ENCODE results near the gene SLU7. TPM values are rescaled to one million over a fixed set of nuclear protein-coding genes. Genes with fewer than 3 reads are reported as not detected.

SLU7 gene
- total and polyA plus RNA-seq, 7 experiments from 2014 or later, result 53.0 to 85.3 (median 77.0) TPM

DNA sequence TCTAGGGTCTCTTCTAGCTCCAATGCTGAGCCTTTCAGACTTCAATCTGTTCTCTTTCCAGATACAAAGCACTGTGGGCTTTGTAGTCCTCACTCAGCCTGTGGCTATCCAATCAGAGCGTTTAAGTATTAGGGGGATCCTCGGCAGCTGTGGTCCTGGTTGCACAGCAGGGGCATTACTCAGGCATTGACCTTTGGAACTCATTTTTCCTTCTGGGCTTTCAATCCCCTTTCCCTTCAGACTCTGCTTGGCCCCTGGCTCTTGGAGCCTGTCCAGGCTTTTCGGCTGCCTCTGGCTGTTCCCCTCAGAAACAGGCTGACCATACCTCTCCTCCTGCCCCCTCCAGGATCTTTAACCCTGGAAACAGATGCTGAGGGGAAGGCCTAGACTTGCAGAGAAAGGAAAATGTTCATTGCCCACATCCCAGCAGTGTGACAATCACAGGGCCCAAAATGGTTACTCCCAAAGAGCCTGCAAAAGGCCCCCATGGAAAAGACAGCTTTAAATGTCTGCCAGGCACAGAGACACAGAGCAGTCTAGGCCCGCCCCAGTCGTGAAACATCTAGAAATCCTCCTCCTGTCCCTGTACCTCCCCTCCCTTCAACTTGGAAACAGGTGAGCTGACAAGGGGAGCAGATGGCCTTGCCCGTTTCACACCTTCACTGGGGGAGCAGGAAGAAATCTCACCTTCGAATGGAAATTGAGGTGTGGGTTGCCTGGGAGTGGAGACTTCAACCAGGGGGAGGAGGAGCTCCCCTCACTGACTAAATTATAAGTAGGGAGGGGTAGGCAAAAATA lies 62.1 kb downstream of the SLU7 start:
- no peak overlapping the region for H3K4me3 Mint-ChIP-seq
- DNase-seq (no peak), ATAC-seq (no peak)
- H3K36me3 ChIP-seq (ENCODE audit: control insufficient read depth in 2 of 3, insufficient read depth in 3 of 3, low read length in 3 of 3), result no peaks in the 10 kb centered on the region
- POLR2A ChIA-PET, result no interaction called here
- no peaks in the 10 kb centered on the region for H3K4me1 Mint-ChIP-seq
- H3K9me3 Mint-ChIP-seq, result no peaks in the 10 kb centered on the region
- peaks cover 0 to 9% (median 4%) of the 10 kb centered on the region in 5 donors for H3K27me3 Mint-ChIP-seq
- CTCF ChIA-PET, result no interaction called here
- H3K36me3 Mint-ChIP-seq, result no peaks in the 10 kb centered on the region
- no peaks in the 10 kb centered on the region for H3K4me1 ChIP-seq (ENCODE audit: control insufficient read depth in 2 of 2, insufficient read depth in 2 of 2, low read length in 2 of 2)
- H3K9me3 ChIP-seq (ENCODE audit: control insufficient read depth in 2 of 3, low read length in 3 of 3), result no peaks in the 10 kb centered on the region
- no peak overlapping the region for H3K4me3 ChIP-seq (ENCODE audit: low read length)
- no peaks in the 10 kb centered on the region for H3K27me3 ChIP-seq (ENCODE audit: control insufficient read depth in 2 of 2, insufficient read depth in 2 of 2, low read length in 2 of 2)
- H3K27ac ChIP-seq (ENCODE audit: low read depth, low read length), result no peak overlapping the region
- H3K27ac Mint-ChIP-seq, result no peak overlapping the region
- intact Hi-C loops (cut with micrococcal nuclease), result no loop called here

DNA sequence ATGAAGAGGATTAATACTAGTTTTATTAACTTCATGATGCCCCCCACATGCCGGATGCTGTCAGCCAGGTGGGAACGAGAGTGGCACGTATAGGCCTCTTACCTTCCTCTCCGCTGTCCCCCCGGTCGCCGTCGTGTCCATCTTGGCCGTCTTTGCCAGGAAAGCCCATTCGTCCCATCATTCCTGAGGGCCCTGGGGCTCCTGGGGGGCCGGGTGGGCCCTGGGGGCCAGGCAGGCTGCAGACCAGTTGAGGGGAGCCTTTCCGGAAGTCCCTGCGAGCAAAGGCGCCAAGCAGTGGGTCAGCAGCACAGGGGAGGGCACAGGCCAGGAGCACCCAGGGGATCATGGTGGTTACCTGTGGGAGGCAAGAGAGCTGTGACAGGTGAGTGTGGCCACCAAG lies 64.2 kb downstream of the SLU7 start:
- Mint-ChIP-seq H3K27ac (no peak overlapping the region), H3K9me3 (no peaks in the 10 kb centered on the region), H3K27me3 (no peaks in the 10 kb centered on the region), H3K36me3 (no peaks in the 10 kb centered on the region), H3K4me1 (no peaks in the 10 kb centered on the region), H3K4me3 (no peak overlapping the region)
- DNase-seq (no peak), ATAC-seq (no peak)
- intact Hi-C loops (cut with micrococcal nuclease), result no loop called here
- Histone ChIP-seq H3K36me3 (ENCODE audit: control insufficient read depth in 2 of 3, insufficient read depth in 3 of 3, low read length in 3 of 3) (no peaks in the 10 kb centered on the region), H3K4me1 (ENCODE audit: control insufficient read depth in 2 of 2, insufficient read depth in 2 of 2, low read length in 2 of 2) (no peaks in the 10 kb centered on the region), H3K4me3 (ENCODE audit: low read length) (no peak overlapping the region), H3K27ac (ENCODE audit: low read depth, low read length) (no peak overlapping the region), H3K27me3 (ENCODE audit: control insufficient read depth in 2 of 2, insufficient read depth in 2 of 2, low read length in 2 of 2) (no peaks in the 10 kb centered on the region), H3K9me3 (ENCODE audit: control insufficient read depth in 2 of 3, low read length in 3 of 3) (no peaks in the 10 kb centered on the region)
- ChIA-PET POLR2A (no interaction called here), CTCF (no interaction called here)

DNA sequence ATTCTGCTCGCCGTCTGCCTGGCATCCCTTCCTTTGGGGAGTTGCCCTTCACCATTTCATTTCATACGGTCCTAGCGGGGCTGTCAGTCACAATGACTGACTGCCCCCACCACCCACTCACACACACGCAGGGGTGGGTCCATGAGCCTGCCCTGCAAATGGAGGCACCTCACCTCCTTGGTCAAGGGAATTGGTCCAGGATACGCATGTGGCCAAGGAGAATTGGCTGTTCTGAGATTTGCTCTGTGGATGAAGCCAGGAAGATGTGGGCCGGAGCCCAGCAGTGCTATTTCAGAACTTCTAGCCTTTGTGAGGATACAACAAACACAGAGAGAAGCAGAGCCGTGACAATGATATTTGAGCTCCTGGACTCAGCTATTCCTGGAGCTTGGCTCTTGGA lies 65.5 kb downstream of the SLU7 start:
- DNase-seq (no peak), ATAC-seq (no peak)
- ChIA-PET CTCF (no interaction called here), POLR2A (no interaction called here)
- Histone ChIP-seq H3K27me3 (ENCODE audit: control insufficient read depth in 2 of 2, insufficient read depth in 2 of 2, low read length in 2 of 2) (no peaks in the 10 kb centered on the region), H3K4me3 (ENCODE audit: low read length) (no peak overlapping the region), H3K9me3 (ENCODE audit: control insufficient read depth in 2 of 3, low read length in 3 of 3) (no peaks in the 10 kb centered on the region), H3K4me1 (ENCODE audit: control insufficient read depth in 2 of 2, insufficient read depth in 2 of 2, low read length in 2 of 2) (no peaks in the 10 kb centered on the region), H3K36me3 (ENCODE audit: control insufficient read depth in 2 of 3, insufficient read depth in 3 of 3, low read length in 3 of 3) (no peaks in the 10 kb centered on the region), H3K27ac (ENCODE audit: low read depth, low read length) (no peak overlapping the region)
- Mint-ChIP-seq H3K36me3 (no peaks in the 10 kb centered on the region), H3K4me1 (no peaks in the 10 kb centered on the region), H3K4me3 (no peak overlapping the region), H3K9me3 (no peaks in the 10 kb centered on the region), H3K27ac (no peak overlapping the region), H3K27me3 (no peaks in the 10 kb centered on the region)
- intact Hi-C loops (cut with micrococcal nuclease), result no loop called here

DNA sequence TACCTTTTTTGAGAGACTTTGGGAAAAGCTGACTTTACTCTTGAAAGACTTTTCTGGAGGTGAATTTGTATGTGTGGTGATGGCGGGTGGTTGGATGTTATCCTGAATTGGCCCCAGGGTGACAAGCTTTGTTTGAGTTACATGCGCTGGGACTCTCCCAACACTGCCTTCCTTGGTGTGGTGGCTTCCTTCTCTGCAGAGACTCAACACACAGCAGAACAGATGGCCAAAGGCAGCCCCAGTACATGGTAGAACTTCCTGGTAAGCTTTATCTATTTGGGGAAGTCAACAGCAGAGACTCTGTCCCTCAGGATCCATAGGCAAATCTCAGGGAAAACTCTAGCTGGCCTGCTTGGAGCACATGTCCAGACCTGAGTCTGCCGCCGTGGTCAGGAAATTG lies 66.6 kb downstream of the SLU7 start:
- no peaks in the 10 kb centered on the region for H3K36me3 Mint-ChIP-seq
- no peaks in the 10 kb centered on the region for H3K4me1 ChIP-seq (ENCODE audit: control insufficient read depth in 2 of 2, insufficient read depth in 2 of 2, low read length in 2 of 2)
- intact Hi-C loops (cut with micrococcal nuclease), result no loop called here
- no peak overlapping the region for H3K4me3 Mint-ChIP-seq
- H3K27me3 Mint-ChIP-seq, result no peaks in the 10 kb centered on the region
- no peak for DNase-seq
- no peaks in the 10 kb centered on the region for H3K9me3 Mint-ChIP-seq
- H3K36me3 ChIP-seq (ENCODE audit: control insufficient read depth in 2 of 3, insufficient read depth in 3 of 3, low read length in 3 of 3), result no peaks in the 10 kb centered on the region
- no peak overlapping the region for H3K27ac Mint-ChIP-seq
- POLR2A ChIA-PET, result no interaction called here
- H3K9me3 ChIP-seq (ENCODE audit: control insufficient read depth in 2 of 3, low read length in 3 of 3), result no peaks in the 10 kb centered on the region
- no peak overlapping the region for H3K27ac ChIP-seq (ENCODE audit: low read depth, low read length)
- H3K4me1 Mint-ChIP-seq, result no peaks in the 10 kb centered on the region
- H3K27me3 ChIP-seq (ENCODE audit: control insufficient read depth in 2 of 2, insufficient read depth in 2 of 2, low read length in 2 of 2), result no peaks in the 10 kb centered on the region
- H3K4me3 ChIP-seq (ENCODE audit: low read length), result no peak overlapping the region
- no peak for ATAC-seq
- CTCF ChIA-PET, result no interaction called here

Other genes starting within 250 kb of the SLU7 start
- under 1 TPM in 1 of 5 experiments, not detected in 4; 0.60 TPM for gene FABP6, start 189.6 kb downstream of the SLU7 start, total RNA-seq
- not detected for gene FABP6, start 189.6 kb downstream of the SLU7 start, polyA plus RNA-seq
- gene CCNJL, start 106.5 kb downstream of the SLU7 start, total RNA-seq, result 1 to 10 TPM in 1 of 5 experiments, under 1 TPM in 1, not detected in 3; 0.42 to 2.3 TPM
- gene CCNJL, start 106.5 kb downstream of the SLU7 start, polyA plus RNA-seq, result not detected
- gene C1QTNF2, start 48.5 kb downstream of the SLU7 start, total RNA-seq, result not detected
- gene C1QTNF2, start 48.5 kb downstream of the SLU7 start, polyA plus RNA-seq, result not detected
- under 1 TPM in 4 of 5 experiments, not detected in 1; 0.22 to 0.94 (median 0.78) TPM for gene FAM200C, start 19.0 kb downstream of the SLU7 start, total RNA-seq
- under 1 TPM; 0.25 to 0.46 TPM for gene FAM200C, start 19.0 kb downstream of the SLU7 start, polyA plus RNA-seq
- gene PTTG1, start 2.8 kb upstream of the SLU7 start, total RNA-seq, result 10 to 100 TPM in 1 of 5 experiments, 1 to 10 TPM in 4; 3.8 to 97.7 (median 5.7) TPM
- 10 to 100 TPM; 10.5 to 11.8 TPM for gene PTTG1, start 2.8 kb upstream of the SLU7 start, polyA plus RNA-seq

Measured in naive thymus-derived CD4-positive, alpha-beta T cell (primary cell).